NCI-H1694 (cell line): ENCODE measurements around the gene MS4A8.

Experiments used
- DNase-seq: peaks from one replicate; lab custom pipeline; 2025; lab: John Stamatoyannopoulos, UW

The MS4A8 gene

DNA sequence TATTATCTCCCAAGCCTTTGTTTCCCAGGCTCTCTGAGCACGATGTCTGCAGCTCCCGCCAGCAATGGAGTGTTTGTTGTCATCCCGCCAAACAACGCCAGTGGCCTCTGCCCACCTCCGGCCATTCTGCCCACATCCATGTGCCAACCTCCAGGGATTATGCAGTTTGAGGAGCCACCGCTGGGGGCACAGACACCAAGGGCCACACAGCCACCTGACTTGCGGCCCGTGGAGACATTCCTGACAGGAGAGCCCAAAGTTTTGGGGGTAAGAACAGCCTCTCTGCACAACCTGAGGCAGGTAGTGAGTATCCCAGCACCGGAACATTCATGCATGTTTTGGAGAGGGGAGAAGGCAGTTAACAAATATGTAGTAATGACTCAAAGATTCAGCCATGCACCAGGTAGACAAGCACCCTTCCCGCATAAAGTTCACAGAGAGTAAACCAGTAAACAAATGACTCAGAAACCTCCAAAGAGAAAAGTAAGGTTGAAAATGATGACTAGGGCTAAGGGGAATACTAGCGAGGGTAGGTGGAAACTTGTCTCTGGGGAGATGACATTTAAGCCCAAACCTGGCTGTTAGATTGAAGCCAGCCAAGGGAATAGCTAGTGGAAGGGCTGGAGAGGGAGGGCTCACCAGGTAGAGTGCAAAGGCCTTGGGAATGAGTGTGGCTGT lies 64.4 kb downstream of the MS4A8 start:
- no peak for DNase-seq

DNA sequence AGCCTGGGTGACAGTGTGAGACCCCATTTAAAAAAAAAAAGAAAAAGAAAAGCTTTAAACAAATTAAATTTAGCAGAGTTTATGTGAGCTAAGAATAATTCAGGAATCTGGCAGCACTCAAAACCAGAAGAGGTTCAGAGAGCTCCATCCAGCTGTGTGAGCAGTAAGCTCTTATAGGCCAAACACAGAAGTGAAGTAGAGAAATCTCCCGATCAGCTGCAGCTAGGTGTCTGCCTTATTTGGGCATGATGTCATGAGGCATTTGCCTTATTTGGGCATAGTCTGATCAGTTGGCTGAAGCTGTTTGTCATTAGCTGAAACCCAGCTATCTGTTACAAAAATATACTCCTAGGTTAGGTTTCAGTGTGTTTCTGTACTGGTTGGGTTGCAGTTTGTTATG lies 65.5 kb downstream of the MS4A8 start:
- DNase-seq = no peak

DNA sequence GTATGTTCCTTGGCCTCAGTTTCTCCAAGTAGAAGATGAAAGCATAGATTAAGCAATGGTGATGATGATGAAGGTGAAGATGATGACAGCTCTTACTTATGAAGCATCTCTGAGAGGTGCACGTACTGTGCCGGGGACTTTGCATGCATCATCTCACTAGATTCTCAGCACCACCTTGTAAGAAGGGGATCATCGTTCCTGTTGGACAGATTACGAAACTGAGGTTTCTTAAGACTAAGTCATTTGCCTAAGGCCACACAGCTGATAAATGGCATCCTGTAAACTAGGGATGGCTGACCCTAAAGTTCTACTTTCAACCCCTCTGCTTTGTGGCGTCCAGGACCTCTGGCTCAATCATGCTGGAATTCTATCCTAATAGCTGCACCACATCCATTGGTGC lies 65.9 kb downstream of the MS4A8 start:
- no peak for DNase-seq
